A673 (cell line): ENCODE results near the gene ACSBG1.

Experiments used
- CTCF ChIP-seq: fragments of 300-800, 200-600 bp; sonication (generic); conservative IDR thresholded peaks from 2 replicates; pipeline ENCODE4 v1.5.1; 2017; ENCODE audit warnings: low read depth, mild to moderate bottlenecking, antibody characterized with exemption, low read length, moderate library complexity, mixed read lengths
- EZH2 ChIP-seq: fragments of 200-600 bp; sonication (generic); IDR thresholded peaks from 2 replicates; pipeline ENCODE4 v1.6.1; 2017; ENCODE audit warnings: borderline replicate concordance, low read depth, mild to moderate bottlenecking, mixed read lengths, antibody characterized with exemption, low read length; ENCODE audit not compliant: poor library complexity, severe bottlenecking

GRCh38 chr15:78276064-78276943, 41.9 kb upstream of the ACSBG1 start:
- no peak for TF ChIP-seq CTCF
- TF ChIP-seq EZH2 = no peak
